GM19238 (cell line): ENCODE results near the gene E2F2.

Experiments
- DNase-seq: peaks from one replicate; pipeline ENCODE4 v3.0.0; 2011; ENCODE audit warnings: low spot score; ENCODE audit not compliant: insufficient read length

Gene E2F2, protein sequence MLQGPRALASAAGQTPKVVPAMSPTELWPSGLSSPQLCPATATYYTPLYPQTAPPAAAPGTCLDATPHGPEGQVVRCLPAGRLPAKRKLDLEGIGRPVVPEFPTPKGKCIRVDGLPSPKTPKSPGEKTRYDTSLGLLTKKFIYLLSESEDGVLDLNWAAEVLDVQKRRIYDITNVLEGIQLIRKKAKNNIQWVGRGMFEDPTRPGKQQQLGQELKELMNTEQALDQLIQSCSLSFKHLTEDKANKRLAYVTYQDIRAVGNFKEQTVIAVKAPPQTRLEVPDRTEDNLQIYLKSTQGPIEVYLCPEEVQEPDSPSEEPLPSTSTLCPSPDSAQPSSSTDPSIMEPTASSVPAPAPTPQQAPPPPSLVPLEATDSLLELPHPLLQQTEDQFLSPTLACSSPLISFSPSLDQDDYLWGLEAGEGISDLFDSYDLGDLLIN

DNA sequence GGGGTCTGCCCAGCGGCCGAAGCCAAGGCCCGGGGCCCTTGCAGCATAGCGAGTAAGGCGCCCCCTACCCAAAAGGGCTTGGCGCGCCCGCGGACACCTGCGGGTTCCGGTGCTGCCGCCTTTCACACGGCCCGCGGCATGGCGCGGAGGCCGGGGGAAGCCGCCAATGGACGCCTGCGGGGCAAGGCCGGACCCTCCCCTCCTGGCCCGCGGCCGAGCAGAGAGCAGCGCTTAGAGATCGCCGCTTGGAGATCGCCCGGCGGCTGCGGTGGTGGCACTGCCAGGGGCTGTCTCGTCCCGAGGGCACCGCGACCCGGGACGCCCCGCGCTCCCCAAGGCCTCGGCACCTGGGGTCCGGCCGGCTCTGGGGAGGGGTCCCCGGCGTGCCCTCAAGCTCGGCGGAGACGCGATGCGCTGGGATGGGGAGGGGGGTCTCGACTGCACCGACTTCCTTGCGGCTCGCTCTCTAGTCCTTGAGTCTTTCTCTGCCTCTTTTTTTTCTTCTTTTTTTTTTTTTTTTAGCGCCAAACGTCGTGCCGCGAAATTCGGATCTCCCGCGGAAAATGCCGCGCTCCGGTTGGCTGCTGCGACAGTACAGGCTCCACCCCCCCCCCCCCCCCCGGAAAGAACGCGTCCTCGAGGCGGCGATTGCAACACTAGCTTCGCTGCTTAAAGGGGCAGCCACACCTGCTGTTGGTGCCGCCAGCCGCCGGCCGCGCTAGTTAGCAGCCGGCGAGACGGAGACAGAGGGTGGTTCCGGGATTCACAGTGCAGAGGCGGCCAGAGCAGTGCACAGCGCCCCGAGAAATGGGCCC lies at the start of gene E2F2:
E2F2 (minus strand) TSS at position 487 of the 815 bp plus-strand sequence; CDS start at position 47, 440 bp downstream.
- peak; percentile 87 for DNase-seq

DNA sequence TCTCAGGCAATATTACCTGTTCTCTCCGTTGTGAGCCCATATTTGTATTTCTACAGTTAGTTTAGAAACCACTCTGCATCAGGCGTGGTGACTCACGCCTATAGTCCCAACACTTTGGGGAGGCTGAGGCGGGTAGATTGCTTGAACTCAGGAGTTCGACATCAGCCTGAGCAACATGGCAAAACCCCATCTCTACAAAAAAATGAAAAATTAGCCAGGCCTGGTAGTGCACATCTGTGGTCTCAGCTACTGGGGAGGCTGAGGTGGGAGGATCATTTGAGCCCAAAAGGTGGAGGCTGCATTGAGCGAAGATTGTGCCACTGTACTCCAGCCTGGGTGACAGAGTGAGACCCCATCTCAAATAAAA lies 47.9 kb upstream of the E2F2 start:
- DNase-seq = no peak

DNA sequence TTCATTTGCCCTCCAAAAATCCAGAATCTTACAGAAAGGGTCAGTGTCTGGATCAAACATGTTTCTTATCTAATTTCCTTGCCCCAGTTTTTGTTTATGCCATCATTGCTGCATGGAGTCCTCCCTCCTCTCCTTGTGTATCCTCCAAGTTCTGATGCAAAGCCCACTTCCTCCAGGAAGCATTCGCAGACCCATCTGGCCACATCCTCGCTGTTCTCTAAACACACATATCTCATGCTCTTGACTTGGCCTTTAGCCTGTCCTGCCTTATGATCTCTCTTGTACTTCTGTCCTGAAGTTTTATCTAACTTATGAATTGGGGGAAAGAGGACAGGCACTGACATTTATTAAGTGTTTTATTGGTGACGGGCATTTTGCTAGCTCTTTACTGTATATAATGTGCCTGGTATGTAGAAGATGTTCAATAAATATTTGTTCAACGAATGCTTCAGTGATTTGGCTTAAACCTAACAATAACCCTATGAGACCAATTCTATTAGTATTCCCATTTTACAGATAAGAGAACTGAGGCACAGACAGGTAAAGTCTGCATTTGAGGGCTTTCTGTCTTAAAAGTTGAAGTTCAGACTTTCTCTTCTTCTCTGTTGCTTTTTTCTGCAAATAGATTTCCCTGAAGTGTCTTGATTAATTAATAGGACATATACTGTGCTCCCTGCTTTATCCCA lies 47.4 kb upstream of the E2F2 start:
- no peak for DNase-seq

DNA sequence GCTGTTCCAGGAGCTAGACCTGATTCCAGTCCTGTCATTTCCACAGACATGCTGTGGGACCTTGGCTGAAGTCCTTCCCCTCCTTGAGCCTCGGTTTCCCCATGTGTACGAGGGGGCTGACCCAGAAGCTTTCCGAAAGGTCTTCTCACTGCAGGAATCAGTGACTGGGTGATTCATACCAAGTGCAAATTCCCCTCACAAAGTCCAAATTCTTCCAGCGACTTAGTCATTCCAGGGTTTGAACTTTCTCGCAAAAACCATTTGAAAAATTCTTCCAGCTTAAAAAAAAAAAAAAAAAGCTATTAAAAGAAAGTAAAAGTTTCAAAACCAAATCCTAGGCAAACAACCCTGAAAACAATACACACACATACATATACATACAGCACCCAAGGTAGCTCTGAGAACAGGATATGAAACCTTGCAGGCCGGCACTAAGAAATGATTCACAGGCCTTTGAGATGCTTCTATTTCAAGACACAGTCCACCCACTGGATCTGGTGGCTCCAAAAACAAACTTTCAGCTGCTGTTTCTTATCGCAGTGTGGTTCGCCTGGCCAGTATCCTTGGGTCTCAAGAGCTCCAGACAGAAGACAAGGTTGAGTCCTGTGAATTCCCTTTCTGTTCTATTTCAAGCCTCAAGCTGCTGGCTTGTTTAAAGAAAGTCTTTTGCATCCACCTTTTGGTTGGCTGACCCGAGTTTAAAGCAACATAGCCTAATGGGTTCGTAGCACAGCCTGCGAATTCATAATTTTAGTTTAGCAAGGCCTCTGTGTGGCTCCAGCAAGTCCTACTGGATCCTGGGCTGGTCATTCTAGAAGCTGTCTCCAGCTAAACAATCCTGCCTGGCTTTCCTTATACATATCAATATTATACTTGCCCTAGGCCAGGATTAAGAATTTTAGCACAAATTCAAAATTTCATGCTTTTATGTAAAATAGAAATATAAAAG lies 46.3 kb upstream of the E2F2 start:
- DNase-seq = no peak

DNA sequence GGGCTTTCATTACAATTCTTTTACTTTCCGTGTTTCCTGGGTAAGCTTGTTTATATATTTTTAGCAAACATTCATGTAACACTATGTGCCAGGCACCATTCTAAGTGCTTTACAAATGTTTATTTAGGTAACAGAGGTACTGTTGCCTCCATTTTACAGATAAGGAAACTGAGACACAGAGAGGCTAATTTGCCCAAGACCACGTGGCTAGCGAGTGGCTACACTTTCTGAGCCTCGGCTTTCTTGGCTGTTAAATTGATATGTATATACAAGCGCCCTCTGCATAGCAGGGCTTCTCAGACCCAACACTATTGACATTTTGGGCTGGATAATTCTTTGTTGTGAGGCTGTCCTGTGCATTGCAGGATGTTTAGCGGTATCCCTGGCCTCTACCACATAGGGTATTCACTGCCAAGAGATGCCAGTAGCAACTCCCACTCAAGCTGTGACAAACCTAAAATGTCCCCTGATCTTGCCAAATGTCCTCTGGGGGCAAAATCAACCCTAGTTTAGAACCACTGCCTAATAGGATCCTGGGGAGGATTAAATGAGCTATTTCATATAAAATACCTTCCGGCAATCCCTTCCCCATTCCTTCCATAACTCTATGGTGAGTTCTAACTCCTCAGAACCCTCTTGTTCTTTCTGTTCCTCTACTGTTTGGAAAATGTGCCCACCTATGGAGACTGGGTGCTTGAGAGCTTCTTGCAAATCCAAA lies 45.5 kb upstream of the E2F2 start:
- no peak for DNase-seq

DNA sequence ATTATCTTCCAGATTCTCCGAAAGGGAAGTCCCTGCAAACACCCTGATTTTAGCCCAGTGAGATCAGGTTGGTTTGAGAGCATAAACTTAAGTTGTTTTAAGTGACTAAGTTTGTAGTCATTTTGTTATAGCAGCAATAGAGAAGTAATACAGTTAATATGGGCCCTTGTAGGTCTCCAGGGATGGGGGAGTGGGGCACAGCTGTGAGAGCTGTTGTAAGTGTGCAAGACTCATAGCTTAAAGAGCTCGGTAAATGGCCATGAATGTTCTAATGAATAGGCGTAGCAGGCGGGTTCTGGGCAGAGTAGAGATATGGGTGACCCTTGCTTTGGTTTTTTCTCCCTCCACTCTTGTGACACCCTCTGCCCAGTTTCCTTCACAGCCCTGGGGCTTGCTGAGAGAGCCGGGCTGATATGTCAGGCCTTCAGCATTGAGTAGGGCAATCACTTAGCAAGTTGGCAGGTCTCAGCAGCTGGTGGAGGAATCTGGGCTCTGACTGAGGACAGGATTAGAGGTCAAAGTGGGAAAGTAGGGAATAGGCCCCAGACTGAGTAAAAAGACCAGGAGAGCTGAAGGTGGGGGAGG lies 44.3 kb upstream of the E2F2 start:
- DNase-seq = no peak

DNA sequence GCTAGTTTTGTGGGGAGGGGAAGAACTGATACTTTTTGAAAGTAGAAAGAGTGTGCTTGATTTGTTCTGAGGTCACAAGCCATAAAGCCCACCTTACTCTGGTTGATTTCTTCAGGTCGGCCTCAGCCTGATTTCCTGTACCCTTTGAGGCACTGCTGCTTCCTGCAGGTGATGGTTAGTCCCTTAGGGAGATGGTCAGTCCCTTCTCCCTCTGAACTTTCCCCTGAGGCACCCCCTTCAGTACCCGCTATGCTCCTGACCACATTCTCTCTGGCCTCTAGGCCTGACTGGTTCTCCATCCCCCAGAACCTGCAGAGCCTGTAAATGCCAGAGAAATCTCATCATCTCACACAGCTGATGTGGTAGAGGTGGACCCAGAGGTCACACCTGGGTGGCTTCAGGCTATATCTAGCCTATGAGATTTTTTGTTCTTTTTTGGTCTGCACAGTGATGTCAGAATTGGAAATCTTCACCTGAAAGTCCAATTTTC lies 43.3 kb upstream of the E2F2 start:
- no peak for DNase-seq

DNA sequence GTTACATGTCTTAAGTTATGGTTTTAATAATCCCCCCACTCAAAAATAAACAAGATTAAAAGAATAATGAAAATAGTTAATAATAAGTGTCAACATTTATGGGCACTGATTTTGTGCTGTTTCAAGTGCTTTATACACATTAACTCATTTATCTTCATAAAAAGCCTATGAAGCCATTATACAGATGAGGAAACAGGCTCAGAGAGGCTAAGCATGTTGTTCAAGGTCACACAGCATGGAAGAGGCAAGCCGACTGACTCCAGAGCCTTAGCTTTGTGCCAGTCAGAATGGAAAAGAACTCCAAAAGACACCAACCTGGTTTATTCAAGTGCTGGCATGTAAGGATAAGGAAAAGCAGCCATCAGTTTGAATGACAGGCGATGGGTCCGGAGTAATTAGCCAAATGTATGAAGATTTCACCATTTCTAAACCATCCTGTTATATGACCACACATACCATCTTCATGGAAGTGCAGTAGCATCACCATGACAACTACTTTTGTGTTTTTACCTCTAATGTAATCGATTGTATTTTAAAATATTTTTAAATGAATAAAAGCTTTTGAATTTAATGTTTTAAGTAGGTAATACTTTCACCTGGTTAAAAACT lies 42.6 kb upstream of the E2F2 start:
- DNase-seq = no peak

DNA sequence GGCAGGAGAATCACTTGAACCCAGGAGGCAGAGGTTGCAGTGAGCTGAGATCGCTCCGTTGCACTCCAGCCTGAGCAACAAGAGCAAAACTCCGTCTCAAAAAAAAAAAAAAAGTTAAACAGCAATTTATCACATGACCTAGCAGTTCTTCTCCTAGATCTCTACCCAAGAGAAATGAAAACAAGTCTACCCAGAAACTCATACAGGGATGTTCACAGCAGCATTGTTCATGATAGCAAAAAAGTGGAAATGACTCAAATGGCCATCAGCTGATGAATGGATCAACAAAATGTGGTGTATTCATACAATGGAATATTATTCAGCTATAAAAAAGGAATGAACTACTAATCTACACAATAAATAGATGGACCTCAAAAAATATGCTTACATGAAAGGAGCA lies 40.4 kb upstream of the E2F2 start:
- DNase-seq = no peak

DNA sequence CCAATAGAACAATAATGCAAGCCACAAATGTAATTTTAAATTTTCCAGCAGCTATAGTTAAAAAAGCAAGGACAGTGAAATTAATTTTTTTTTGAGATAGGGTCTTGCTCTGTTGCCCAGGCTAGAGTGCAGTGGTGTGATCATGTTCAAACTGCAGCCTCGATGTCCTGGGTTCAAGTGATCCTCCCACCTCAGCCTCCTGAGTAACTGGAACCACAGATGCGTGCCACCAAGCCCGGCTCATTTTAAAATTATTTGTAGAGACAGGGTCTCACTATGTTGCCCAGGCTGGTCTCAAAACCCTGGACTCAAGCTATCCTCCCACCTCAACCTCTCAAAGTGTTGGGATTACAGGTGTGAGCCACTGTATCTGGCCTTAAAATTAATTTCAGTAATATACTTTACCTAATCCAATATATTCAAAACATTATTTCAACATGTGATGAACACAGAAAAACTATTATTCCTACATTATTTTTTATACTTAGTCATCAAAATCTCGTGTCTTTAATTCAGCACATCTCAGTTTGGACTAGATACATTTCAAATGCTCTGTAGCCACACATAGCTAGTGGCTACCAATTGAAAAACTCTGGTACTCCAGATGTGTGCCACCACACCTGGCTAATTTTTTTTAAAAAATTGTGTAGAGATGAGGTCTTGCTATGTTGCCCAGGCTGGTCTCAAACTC lies 39.1 kb upstream of the E2F2 start:
- DNase-seq = no peak

DNA sequence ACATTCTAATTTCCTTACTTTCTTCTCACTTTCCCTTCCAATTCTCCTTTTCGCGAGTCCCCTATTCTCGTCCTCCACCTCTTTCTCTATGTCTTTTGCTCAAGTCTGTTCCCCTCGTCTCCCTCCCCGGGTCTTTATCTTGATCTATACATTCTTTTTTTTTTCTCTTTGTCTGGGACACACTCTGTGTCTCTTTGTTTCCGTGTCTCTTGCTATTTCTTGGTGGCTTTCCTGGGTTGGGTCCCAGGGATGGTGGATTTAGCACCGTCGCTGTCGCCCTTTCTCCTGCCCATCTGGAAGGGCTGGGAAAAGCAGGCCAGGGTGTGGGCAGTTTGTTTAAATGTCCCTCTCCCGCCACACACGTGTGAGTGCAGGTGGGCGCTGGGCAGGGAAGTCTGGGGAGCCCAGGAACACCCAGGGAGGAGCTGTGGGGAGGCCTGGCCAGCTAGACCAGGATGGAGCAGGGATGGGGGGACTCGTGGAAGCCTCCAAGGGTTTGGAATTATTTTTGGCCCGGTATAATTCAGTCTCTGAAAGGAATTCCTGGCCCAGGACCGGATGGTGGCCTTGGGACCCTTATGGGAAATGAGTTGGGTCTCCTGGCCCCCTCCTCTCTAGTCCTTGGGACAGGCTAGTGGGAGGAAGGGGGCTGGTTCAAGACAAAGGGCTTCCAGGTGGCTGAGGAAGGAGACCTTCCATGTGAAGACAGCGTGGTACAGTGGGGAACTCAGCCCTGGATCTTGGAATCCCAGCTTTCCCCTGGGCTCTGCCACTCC lies 37.8 kb upstream of the E2F2 start:
- DNase-seq = no peak

DNA sequence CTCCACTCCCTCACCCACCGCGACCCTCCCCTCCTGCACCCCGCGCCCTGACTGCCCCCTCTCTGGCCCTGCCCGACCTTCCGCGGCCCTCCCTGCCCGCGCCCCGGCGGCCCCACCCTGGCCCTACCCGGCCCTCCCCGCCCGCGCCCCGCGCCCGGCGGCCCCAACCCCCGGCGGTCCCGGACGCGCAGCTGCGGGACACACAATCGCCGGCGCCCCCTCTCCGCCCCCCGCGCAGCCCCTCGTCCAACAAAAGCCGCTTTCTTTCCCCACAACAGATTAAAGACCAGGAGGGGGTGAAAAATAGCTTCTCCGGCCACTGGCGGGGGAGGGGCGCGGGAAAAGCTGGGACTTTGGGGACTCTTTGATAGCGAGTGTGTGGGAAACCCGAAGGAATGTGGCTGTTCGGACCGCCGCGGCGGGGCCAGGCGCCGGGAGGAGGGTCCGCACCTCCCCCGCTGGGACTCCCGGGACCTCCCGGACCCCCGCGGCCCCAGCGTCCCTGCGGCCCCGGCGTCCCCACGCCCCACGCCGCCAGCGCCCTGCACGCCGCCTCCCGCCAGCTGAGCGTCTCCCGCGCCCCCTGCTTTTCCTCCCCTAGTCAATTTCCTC lies 37.1 kb upstream of the E2F2 start:
- DNase-seq = no peak

DNA sequence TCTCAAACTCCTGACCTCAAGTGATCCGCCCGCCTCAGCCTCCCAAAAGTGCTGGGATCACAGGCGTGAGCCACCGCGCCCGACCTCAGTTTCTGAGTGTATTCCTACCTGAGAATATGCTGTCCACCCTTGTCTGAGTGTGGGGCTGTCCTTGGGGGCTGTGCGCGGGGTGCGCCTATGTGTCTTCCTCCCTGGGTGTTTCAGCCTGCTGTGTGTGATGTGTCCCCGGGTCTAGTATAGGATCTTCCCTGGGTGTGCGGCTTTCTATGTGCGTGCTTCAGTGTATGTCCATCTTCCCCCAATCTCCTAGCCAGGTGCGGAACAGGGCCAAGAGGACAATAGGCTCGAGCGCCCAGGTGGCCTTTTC lies 36.6 kb upstream of the E2F2 start:
- no peak for DNase-seq

DNA sequence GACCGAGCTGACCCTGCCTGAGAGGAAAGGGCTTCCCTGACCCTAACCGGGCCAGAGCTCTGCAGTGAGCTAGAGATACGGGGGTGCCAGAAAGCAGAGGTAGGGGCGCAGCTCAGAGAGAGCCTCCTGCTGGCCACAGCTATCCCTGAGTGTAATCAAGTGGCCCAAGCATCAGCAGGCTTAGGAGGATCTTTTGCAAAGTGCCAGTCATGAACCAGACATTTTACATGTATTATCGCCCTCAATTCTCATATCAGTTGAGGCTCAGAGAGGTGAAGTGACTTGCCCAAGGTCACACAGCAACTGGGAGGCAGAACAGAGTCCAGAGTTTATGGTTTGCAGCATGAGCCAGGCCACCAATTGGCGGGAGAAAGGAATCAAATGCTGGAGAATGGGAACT lies 35.3 kb upstream of the E2F2 start:
- DNase-seq = no peak

DNA sequence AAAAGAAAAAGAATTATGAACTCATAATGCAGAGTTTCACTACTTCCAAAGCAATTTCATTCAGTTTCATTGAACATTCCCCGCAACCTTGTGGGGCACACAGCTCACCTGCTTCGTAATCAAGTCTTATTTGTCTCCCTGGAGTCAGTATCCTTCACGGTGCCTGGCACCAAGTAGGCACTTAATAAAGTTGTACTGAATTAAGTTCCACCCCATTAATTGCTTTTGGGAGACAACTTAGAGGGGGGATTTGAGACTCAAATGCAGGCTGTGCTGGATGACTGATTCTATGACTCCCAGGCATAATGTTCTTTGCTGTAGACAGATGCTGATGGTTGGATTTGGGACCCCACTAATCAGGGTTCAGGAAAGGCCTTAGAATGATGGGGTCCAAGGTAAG lies 34.7 kb upstream of the E2F2 start:
- DNase-seq = no peak

DNA sequence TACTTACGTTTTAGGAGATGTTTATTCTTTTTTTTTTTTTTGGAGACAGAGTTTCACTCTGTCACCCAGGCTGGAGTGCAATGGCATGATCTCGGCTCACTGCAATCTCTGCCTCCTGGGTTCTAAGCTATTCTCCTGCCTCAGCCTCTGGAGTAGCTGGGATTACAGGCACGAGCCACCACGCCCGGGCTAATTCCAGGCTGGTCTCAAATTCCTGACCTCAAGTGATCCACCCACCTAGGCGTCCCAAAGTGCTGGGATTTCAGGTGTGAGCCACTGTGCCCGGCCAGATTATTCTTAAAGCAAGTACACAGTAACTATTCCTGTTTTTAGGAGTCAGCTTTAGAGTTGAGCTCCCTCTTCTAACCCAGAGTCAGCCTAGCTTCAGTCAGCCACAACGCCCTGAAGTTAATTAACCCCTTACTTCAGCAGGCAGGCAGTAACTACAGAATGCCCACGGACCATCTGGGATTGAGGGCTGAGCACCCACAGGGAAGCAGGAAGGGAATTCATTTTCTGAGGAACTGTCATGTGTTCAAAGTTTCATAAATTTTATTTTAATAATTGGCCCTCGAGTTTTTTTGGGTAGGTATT lies 33.6 kb upstream of the E2F2 start:
- DNase-seq = no peak

DNA sequence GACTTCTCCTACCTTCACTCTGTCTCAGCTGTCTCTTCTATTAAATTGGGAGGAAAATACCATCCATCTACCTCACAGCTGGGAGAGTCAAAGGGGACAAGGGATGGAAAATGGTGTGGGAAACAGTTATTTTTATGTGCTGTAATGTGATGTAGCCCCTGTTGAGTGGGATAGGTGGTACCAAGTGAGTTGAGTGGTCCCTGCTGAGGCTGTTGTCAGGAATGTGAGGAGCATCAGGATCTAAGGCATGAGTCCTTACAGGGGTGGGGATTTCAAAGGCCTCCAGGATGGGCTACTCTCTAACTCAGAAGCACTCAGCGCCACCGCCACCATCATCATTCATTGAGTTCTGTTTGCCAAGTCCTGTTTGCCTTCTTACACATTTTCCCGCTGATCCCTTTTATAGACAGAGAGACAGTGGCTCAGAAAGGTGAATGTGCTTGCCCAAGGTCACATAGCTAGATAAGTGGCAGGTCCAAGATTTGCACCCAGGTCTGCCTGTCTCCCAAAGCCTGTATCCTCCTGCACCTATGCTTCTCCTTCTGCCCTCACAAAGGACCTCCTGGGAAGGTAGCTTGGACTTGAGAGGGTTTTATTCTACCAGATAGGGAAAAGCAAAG lies 32.8 kb upstream of the E2F2 start:
- no peak for DNase-seq
